GM12878 (cell line): Measurements from ENCODE around the gene CES3. TPM values are rescaled to one million over a fixed set of nuclear protein-coding genes. Genes with fewer than 3 reads are reported as not detected.

Experiments
- ATAC-seq: fragments of 200-7000 bp; cut with Tn5 transposase; 3 replicates; pipeline ENCODE4 v1.9.1; 2020; ENCODE audit warnings: mild to moderate bottlenecking, moderate library complexity
- BruUV-seq: library from RNA; stranded (reverse); fragments of 400-500 nt; replicated peaks from 2 replicates; lab custom pipeline; 2021; lab: Mats Ljungman, UMichigan
- CTCF ChIA-PET: fragments of 300-600 bp; sonication (Branson Sonifier 250); formaldehyde crosslinking; extraction: SDS; loops from one replicate; lab custom pipeline; 2021; ENCODE audit warnings: inconsistent platforms; lab: Yijun Ruan, JAX
- POLR2A ChIA-PET: fragments of 350-600 bp; formaldehyde crosslinking; extraction: SDS; loops from one replicate; lab custom pipeline; 2021; ENCODE audit warnings: inconsistent platforms; lab: Charles Lee
- RAD21 ChIA-PET: fragments of 300-600 bp; sonication (Branson Sonifier 250); formaldehyde crosslinking; loops from one replicate; lab custom pipeline; 2023; ENCODE audit warnings: antibody characterized with exemption; ENCODE audit not compliant: unreplicated experiment; lab: Charles Lee
- SMC1A ChIA-PET: fragments of 300-600 bp; sonication (Branson Sonifier 250); formaldehyde crosslinking; loops from one replicate; lab custom pipeline; 2023; ENCODE audit not compliant: unreplicated experiment, uncharacterized antibody; lab: Charles Lee
- DNase-seq: peaks from one replicate; pipeline ENCODE4 v3.0.0-alpha.2; 2011; ENCODE audit warnings: low read depth, low spot score
- FAIRE-seq: peaks from 3 replicates; lab custom pipeline; 2011; peaks lifted over from hg19 to GRCh38; lab: Jason Lieb, UNC
- H2AFZ ChIP-seq: 2 replicates; pipeline ENCODE4 v1.6.0; 2011; ENCODE audit warnings: low read depth, low read length, control low read depth; ENCODE audit not compliant: control insufficient read depth
- H3K27ac ChIP-seq: 2 replicates; pipeline ENCODE4 v1.5.1; 2011; ENCODE audit warnings: control low read depth; ENCODE audit not compliant: control insufficient read depth, insufficient read depth
- H3K27me3 ChIP-seq, 2 experiments: replicated peaks in 1 of 2; 2 replicates each; pipeline versions ENCODE4 v1.6.0 to v1.6.1; 2011; ENCODE audit warnings: low read length in 1 of 2; ENCODE audit not compliant: control insufficient read depth in 2 of 2, insufficient read depth in 2 of 2
- H3K36me3 ChIP-seq, 2 experiments: 2 replicates each; pipeline ENCODE4 v1.5.1; 2011; ENCODE audit warnings: low read length in 1 of 2; ENCODE audit not compliant: control insufficient read depth in 2 of 2, insufficient read depth in 2 of 2
- H3K4me1 ChIP-seq: 2 replicates; pipeline ENCODE4 v1.6.1; 2011; ENCODE audit warnings: mild to moderate bottlenecking, low read length, moderate library complexity, mixed read lengths; ENCODE audit not compliant: control insufficient read depth, insufficient read depth
- H3K4me2 ChIP-seq: 2 replicates; pipeline ENCODE4 v1.6.0; 2011; ENCODE audit warnings: control low read depth; ENCODE audit not compliant: control insufficient read depth, insufficient read depth
- H3K4me3 ChIP-seq: fragments of 200-600 bp; sonication (generic); 2 replicates; pipeline ENCODE4 v1.5.1; 2016
- H3K79me2 ChIP-seq: 2 replicates; pipeline ENCODE4 v1.6.0; 2011; ENCODE audit warnings: low read length; ENCODE audit not compliant: control insufficient read depth, insufficient read depth
- H3K9ac ChIP-seq: 2 replicates; pipeline ENCODE4 v1.8.0; 2011; ENCODE audit warnings: low read length, control low read depth, mixed read lengths; ENCODE audit not compliant: control insufficient read depth, insufficient read depth
- H3K9me3 ChIP-seq: replicated peaks from 3 replicates; pipeline ENCODE4 v1.5.1; 2011; ENCODE audit warnings: mild to moderate bottlenecking, low read length; ENCODE audit not compliant: control insufficient read depth, insufficient read depth
- H4K20me1 ChIP-seq: 2 replicates; pipeline ENCODE4 v1.6.0; 2011; ENCODE audit not compliant: control insufficient read depth, insufficient read depth
- CHD2 ChIP-seq: IDR thresholded peaks from 2 replicates; pipeline ENCODE4 v1.6.1; 2011; ENCODE audit warnings: low read depth, low read length, improper control_type of control experiment, borderline replicate concordance
- E2F4 ChIP-seq: IDR thresholded peaks from 2 replicates; pipeline ENCODE4 v1.6.1; 2012; ENCODE audit warnings: low read depth, low read length, improper control_type of control experiment
- HDAC6 ChIP-seq: fragments of 200-600 bp; sonication (generic); IDR thresholded peaks from one replicate; pipeline ENCODE4 v1.8.0; 2017; ENCODE audit warnings: antibody characterized with exemption; ENCODE audit not compliant: unreplicated experiment
- KLF5 ChIP-seq: fragments of 450-650 bp; IDR thresholded peaks from 2 replicates; pipeline ENCODE4 v1.6.1; 2014; ENCODE audit warnings: mild to moderate bottlenecking; ENCODE audit not compliant: partially characterized antibody
- NFIC ChIP-seq: IDR thresholded peaks from 2 replicates; pipeline ENCODE4 v1.6.1; 2012; ENCODE audit warnings: low read depth, mild to moderate bottlenecking, inconsistent platforms, low read length, moderate library complexity
- POLR2AphosphoS5 ChIP-seq: IDR thresholded peaks from 2 replicates; pipeline ENCODE4 v1.6.1; 2011; ENCODE audit warnings: mild to moderate bottlenecking, low read length, inconsistent platforms
- SIN3A ChIP-seq: IDR thresholded peaks from 2 replicates; pipeline ENCODE4 v1.6.1; 2012; ENCODE audit warnings: low read depth, low read length, improper control_type of control experiment
- SIX5 ChIP-seq: IDR thresholded peaks from 2 replicates; pipeline ENCODE4 v1.6.1; 2011; ENCODE audit warnings: mild to moderate bottlenecking, low read depth, low read length, moderate library complexity; ENCODE audit not compliant: severe bottlenecking
- SPI1 ChIP-seq: IDR thresholded peaks from 2 replicates; pipeline ENCODE4 v1.6.1; 2011; ENCODE audit warnings: low read depth, mild to moderate bottlenecking, low read length, moderate library complexity, borderline replicate concordance; ENCODE audit not compliant: insufficient read depth
- SRF ChIP-seq, 2 experiments: IDR thresholded peaks; 2 replicates each; pipeline ENCODE4 v1.6.1; 2011; ENCODE audit warnings: low read depth in 2 of 2, low read length in 2 of 2, mild to moderate bottlenecking in 1 of 2, moderate library complexity in 1 of 2
- TCF7 ChIP-seq: IDR thresholded peaks from 2 replicates; pipeline ENCODE4 v1.6.1; 2014; ENCODE audit warnings: antibody characterized with exemption, borderline replicate concordance
- ZNF384 ChIP-seq: IDR thresholded peaks from 2 replicates; pipeline ENCODE4 v1.6.1; 2012; ENCODE audit warnings: low read depth, mild to moderate bottlenecking, low read length, improper control_type of control experiment, borderline replicate concordance
- ZNF687 ChIP-seq: fragments of 450-650 bp; IDR thresholded peaks from 2 replicates; pipeline ENCODE4 v1.6.1; 2017; ENCODE audit warnings: mild to moderate bottlenecking, moderate library complexity
- WGBS: methylation state at CpG from one replicate; pipeline ENCODE4 v1.1.6; 2016; ENCODE audit warnings: low lambda C conversion rate; ENCODE audit not compliant: insufficient replicate concordance, insufficient coverage; ENCODE audit errors: missing lambda C conversion rate; 5-methylcytosine and 5-hydroxymethylcytosine counted together
- in situ Hi-C: fragments of 300-500 bp; cut with MboI; formaldehyde crosslinking; loops from 9 replicates; pipeline ENCODE4 v1.14.3; 2018; ENCODE audit warnings: mixed read lengths
- intact Hi-C: fragments of 100-400 bp; cut with micrococcal nuclease; formaldehyde crosslinking; loops from one replicate; pipeline ENCODE4 v1.14.2; 2022; ENCODE audit not compliant: unreplicated experiment
- polyA plus RNA-seq, 11 experiments: library from polyadenylated mRNA; depleted of rRNA in 4 of 11; unstranded in 6 of 11; stranded (reverse) in 5 of 11; fragments of >200 nt; fragmentation: Nextera tagmentation in 4 of 11; fragmentation: Illumina TruSeq in 1 of 11; extraction: Ambion mirVana in 4 of 11; extraction: Trizol in 1 of 11; gene quantifications; 1 replicate in 1 of 11; 2 replicates in 10 of 11; pipeline versions ENCODE4 v1.2.1 to v1.2.3, GENCODE V29; 2011 to 2016; ENCODE audit warnings: inconsistent platforms in 2 of 11, missing spikeins in 2 of 11, low read depth in 1 of 11
- total RNA-seq, 4 experiments: library from RNA; depleted of rRNA in 3 of 4; stranded (reverse); fragments of >200 nt in 3 of 4; fragmentation: Illumina TruSeq in 1 of 4; extraction: Trizol in 1 of 4; gene quantifications; 2 replicates each; pipeline versions ENCODE4 v1.2.1 to v1.2.3, GENCODE V29; 2013 to 2021
- TF ChIP-seq, protein P1 (sequence below): IDR thresholded peaks from 2 replicates; pipeline ENCODE4 v1.6.1; 2011; ENCODE audit warnings: borderline replicate concordance, low read depth, mild to moderate bottlenecking, moderate library complexity, mixed read lengths, low read length; ENCODE audit not compliant: insufficient read depth; ENCODE audit errors: extremely low read length
- TF ChIP-seq, protein P2 (sequence below): IDR thresholded peaks from 2 replicates; pipeline ENCODE4 v1.6.1; 2011; ENCODE audit warnings: low read depth, mild to moderate bottlenecking, low read length, moderate library complexity, borderline replicate concordance; ENCODE audit errors: extremely low read depth

CES3 gene
- total and polyA plus RNA-seq, 10 of the 15 experiments (the other 5 are each of a cell fraction or from before 2014, with no cell fraction given), result 0.09 to 3.1 (median 0.76) TPM

DNA sequence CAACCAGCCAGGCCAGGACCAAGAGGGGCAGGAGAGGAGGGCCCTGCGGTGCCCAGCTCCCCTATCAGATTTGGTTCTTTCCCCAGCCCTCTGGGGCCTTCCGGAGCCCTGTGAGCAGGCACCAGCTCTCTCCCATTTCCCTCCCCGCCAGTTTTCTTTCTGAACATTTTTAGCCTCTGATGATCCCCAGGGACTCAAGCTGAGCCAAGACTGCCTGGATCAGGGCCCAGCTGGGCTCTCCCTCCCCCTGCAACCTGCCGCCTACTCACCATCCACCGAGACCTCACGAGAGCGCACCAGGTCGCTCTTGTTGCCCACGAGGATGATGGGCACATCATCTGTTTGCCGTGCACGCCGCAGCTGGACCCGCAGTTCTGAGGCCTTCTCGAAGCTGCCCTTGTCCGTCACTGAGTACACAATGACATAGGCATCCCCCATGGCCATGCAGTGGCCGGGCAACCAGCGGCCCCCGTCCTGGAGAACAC, 37.8 kb upstream of the CES3 start:
- H3K79me2 ChIP-seq, result no peaks in the 10 kb centered on the region
- no peak overlapping the region for H3K4me3 ChIP-seq
- ATAC-seq (no peak), FAIRE-seq (no peak), DNase-seq (no peak)
- POLR2A ChIA-PET, result no interaction called here
- BruUV-seq, result TSS peak; percentile 49
- H3K36me3 ChIP-seq, result no peaks in the 10 kb centered on the region
- H3K4me1 ChIP-seq, result peaks cover 27% of the 10 kb centered on the region
- intact Hi-C loops, result no loop called here
- no peak overlapping the region for H3K9ac ChIP-seq
- no peaks in the 10 kb centered on the region for H4K20me1 ChIP-seq
- H3K27me3 ChIP-seq, result peaks cover 0 to 3% of the 10 kb centered on the region in 2 experiments; a peak in 3 of 4 replicates
- in situ Hi-C loops, result no loop called here
- CTCF ChIA-PET, result interaction anchor here (6.7 kb wide), 1 partner anchor 29 kb away, joined by 77 read pairs; no protein-coding TSS in a partner anchor
- no peaks in the 10 kb centered on the region for H3K9me3 ChIP-seq
- no peak overlapping the region for H3K27ac ChIP-seq
- no peak overlapping the region for H3K4me2 ChIP-seq
- RAD21 ChIA-PET, result no interaction called here
- SMC1A ChIA-PET, result no interaction called here
- WGBS, result 54% methylated on average over 18 of the region's 18 CpGs
- no peak for TF ChIP-seq CHD2
- no peak for TF ChIP-seq SRF (IDR thresholded peaks at IDR 0.05; ENCODE audit: low read depth in 2 of 2, low read length in 2 of 2)
- TF ChIP-seq, protein P1, sequence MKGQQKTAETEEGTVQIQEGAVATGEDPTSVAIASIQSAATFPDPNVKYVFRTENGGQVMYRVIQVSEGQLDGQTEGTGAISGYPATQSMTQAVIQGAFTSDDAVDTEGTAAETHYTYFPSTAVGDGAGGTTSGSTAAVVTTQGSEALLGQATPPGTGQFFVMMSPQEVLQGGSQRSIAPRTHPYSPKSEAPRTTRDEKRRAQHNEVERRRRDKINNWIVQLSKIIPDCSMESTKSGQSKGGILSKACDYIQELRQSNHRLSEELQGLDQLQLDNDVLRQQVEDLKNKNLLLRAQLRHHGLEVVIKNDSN, result no peak
- TF ChIP-seq, protein P2, sequence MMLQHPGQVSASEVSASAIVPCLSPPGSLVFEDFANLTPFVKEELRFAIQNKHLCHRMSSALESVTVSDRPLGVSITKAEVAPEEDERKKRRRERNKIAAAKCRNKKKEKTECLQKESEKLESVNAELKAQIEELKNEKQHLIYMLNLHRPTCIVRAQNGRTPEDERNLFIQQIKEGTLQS, result no peak
- TF ChIP-seq NFIC, result no peak
- no peak for TF ChIP-seq E2F4
- TF ChIP-seq ZNF384, result no peak
- TF ChIP-seq SIX5, result no peak
- TF ChIP-seq SPI1, result no peak
- no peak for TF ChIP-seq POLR2AphosphoS5
- TF ChIP-seq SIN3A, result no peak
- TF ChIP-seq ZNF687, result no peak
- no peak for TF ChIP-seq HDAC6
- no peak for TF ChIP-seq TCF7
- no peak for TF ChIP-seq KLF5
- no peak overlapping the region for H2AFZ ChIP-seq
